GM23248 (cell line): ENCODE data around the gene GARIN3.

Experiments
- EZH2 ChIP-seq: fragments of 200-600 bp; sonication (generic); IDR thresholded peaks from 2 replicates; pipeline ENCODE4 v1.6.1; 2018; ENCODE audit warnings: antibody characterized with exemption, mild to moderate bottlenecking; ENCODE audit not compliant: insufficient read depth, poor library complexity, severe bottlenecking
- EZH2phosphoT487 ChIP-seq: fragments of 200-600 bp; sonication (generic); IDR thresholded peaks from 2 replicates; pipeline ENCODE4 v1.6.1; 2018; ENCODE audit warnings: antibody characterized with exemption, moderate library complexity, mild to moderate bottlenecking, low read depth; ENCODE audit not compliant: insufficient read depth

DNA sequence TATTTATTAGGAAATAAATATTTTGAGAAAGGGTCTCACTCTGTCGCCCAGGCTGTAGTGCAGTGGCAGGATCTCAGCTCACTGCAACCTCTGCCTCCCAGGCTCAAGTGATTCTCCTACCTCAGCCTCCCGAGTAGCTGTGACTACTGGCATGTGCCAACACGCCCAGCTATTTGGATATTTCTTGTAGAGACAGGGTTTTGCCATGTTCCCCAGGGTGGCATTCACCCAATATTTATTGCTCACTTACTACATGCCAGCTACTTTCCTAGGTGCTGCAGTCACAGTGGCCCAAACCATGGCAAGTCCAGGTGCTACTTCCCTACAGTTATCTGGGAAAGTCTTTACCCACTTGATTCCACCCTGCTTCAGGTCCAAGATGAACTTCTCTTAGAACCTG is 15.1 kb downstream of the GARIN3 start:
- TF ChIP-seq EZH2 (no peak), EZH2phosphoT487 (no peak)
